Endodermal cell (in vitro differentiated cells): ENCODE data around the gene CARS2. TPM values are rescaled to one million over a fixed set of nuclear protein-coding genes. Genes with fewer than 3 reads are reported as not detected.

ENCODE experiments used
- DNase-seq: peaks from one replicate; pipeline ENCODE4 v3.0.0-alpha.2; 2017
- H3K27ac ChIP-seq: 2 replicates; pipeline ENCODE4 v1.5.1; 2013; ENCODE audit warnings: mild to moderate bottlenecking, low read depth, low read length, moderate library complexity
- H3K27me3 ChIP-seq: 2 replicates; pipeline ENCODE4 v1.6.1; 2013; ENCODE audit warnings: mild to moderate bottlenecking, low read length, moderate library complexity; ENCODE audit not compliant: insufficient read depth, control insufficient read depth, poor library complexity, severe bottlenecking
- H3K36me3 ChIP-seq: 2 replicates; pipeline ENCODE4 v1.7.0; 2013; ENCODE audit warnings: mild to moderate bottlenecking, low read length, moderate library complexity; ENCODE audit not compliant: control insufficient read depth, insufficient read depth
- H3K4me1 ChIP-seq: one replicate; pipeline ENCODE4 v1.7.0; 2013; ENCODE audit warnings: low read length; ENCODE audit not compliant: control insufficient read depth, insufficient read depth
- H3K4me3 ChIP-seq: 2 replicates; pipeline ENCODE4 v1.5.1; 2013; ENCODE audit warnings: mild to moderate bottlenecking, low read length, moderate library complexity
- H3K9ac ChIP-seq: 2 replicates; pipeline ENCODE4 v1.6.1; 2013; ENCODE audit warnings: mild to moderate bottlenecking, low read length, moderate library complexity; ENCODE audit not compliant: poor library complexity, severe bottlenecking; ENCODE audit errors: extremely low read depth
- H3K9me3 ChIP-seq: 2 replicates; pipeline ENCODE4 v1.6.1; 2013; ENCODE audit warnings: mild to moderate bottlenecking, low read length, moderate library complexity; ENCODE audit not compliant: control insufficient read depth
- H3K27ac Mint-ChIP-seq: 2 replicates; pipeline ENCODE4 v1.8.0; 2020; ENCODE audit warnings: mixed read lengths
- H3K27me3 Mint-ChIP-seq: 2 replicates; pipeline ENCODE4 v1.8.0; 2021; ENCODE audit warnings: mild to moderate bottlenecking, mixed read lengths; ENCODE audit not compliant: insufficient read depth
- H3K36me3 Mint-ChIP-seq: 2 replicates; pipeline ENCODE4 v1.8.0; 2020; ENCODE audit warnings: low read depth, mixed read lengths
- H3K4me1 Mint-ChIP-seq: 2 replicates; pipeline ENCODE4 v1.8.0; 2020; ENCODE audit warnings: mixed read lengths
- H3K4me3 Mint-ChIP-seq: 2 replicates; pipeline ENCODE4 v1.8.0; 2020; ENCODE audit warnings: mild to moderate bottlenecking, moderate library complexity, mixed read lengths
- H3K9me3 Mint-ChIP-seq: 2 replicates; pipeline ENCODE4 v1.8.0; 2020; ENCODE audit warnings: mild to moderate bottlenecking, mixed read lengths
- CTCF ChIP-seq: fragments of 200-600 bp; sonication (generic); conservative IDR thresholded peaks from 2 replicates; pipeline ENCODE4 v1.5.0; 2021; ENCODE audit warnings: antibody characterized with exemption, mild to moderate bottlenecking
- WGBS, 2 experiments: methylation state at CpG; one replicate each; pipeline versions ENCODE4 v1.1.5 to v1.1.7; 2013; ENCODE audit warnings: missing lambda C conversion rate in 2 of 2, mixed read lengths in 1 of 2; ENCODE audit not compliant: insufficient coverage in 1 of 2, insufficient read length in 1 of 2; 5-methylcytosine and 5-hydroxymethylcytosine counted together
- total RNA-seq, 2 donors: library from RNA; stranded (reverse); fragmentation: NEBNext Ultra II Directional in 1 of 2; extraction: Animal tissue kit (Norgen Biotek cat#: 25700) in 1 of 2; gene quantifications; 2 replicates in 1 of 2; 3 replicates in 1 of 2; pipeline ENCODE4 v1.2.1, GENCODE V29; 2021

Gene CARS2
- total RNA-seq, 2 donors from 2014 or later, result 53.0 to 53.2 TPM

- Mint-ChIP-seq H3K9me3 (no peaks in the 10 kb centered on the region), H3K36me3 (peaks cover 14% of the 10 kb centered on the region), H3K4me3 (no peak overlapping the region), H3K27me3 (no peaks in the 10 kb centered on the region), H3K27ac (peak overlapping the region; percentile 61), H3K4me1 (peaks cover 11% of the 10 kb centered on the region)
- H3K27me3 ChIP-seq, result no peaks in the 10 kb centered on the region
- H3K9me3 ChIP-seq, result no peaks in the 10 kb centered on the region
- DNase-seq, result peak; percentile 53
- H3K4me3 ChIP-seq, result no peak overlapping the region
- peaks cover 8% of the 10 kb centered on the region for H3K36me3 ChIP-seq
- WGBS, 2 experiments, result 89 to 90% methylated on average over 32 to 35 of the region's 35 CpGs
- H3K27ac ChIP-seq, result no peak overlapping the region
- no peaks in the 10 kb centered on the region for H3K4me1 ChIP-seq
- no peak overlapping the region for H3K9ac ChIP-seq
- no peak for TF ChIP-seq CTCF
Observed at GRCh38 chr13:110648848-110649421, 57.0 kb downstream of the CARS2 start.

GRCh38 chr13:110648146-110648819 lies 57.6 kb downstream of the CARS2 start:
- Histone ChIP-seq H3K4me3 (no peak overlapping the region), H3K9me3 (no peaks in the 10 kb centered on the region), H3K27ac (no peak overlapping the region), H3K36me3 (peaks cover 13% of the 10 kb centered on the region), H3K4me1 (no peaks in the 10 kb centered on the region), H3K27me3 (no peaks in the 10 kb centered on the region), H3K9ac (no peak overlapping the region)
- Mint-ChIP-seq H3K4me1 (peaks cover 5% of the 10 kb centered on the region), H3K27me3 (no peaks in the 10 kb centered on the region), H3K27ac (no peak overlapping the region), H3K9me3 (no peaks in the 10 kb centered on the region), H3K4me3 (no peak overlapping the region), H3K36me3 (peaks cover 19% of the 10 kb centered on the region)
- peak; percentile 38 for DNase-seq
- WGBS, 2 experiments, result 85 to 88% methylated on average over 16 of the region's 16 CpGs
- TF ChIP-seq CTCF, result no peak

GRCh38 chr13:110647365-110647737 lies 58.6 kb downstream of the CARS2 start:
- Mint-ChIP-seq H3K27ac (no peak overlapping the region), H3K4me1 (peaks cover 4% of the 10 kb centered on the region), H3K9me3 (no peaks in the 10 kb centered on the region), H3K4me3 (no peak overlapping the region), H3K36me3 (peaks cover 26% of the 10 kb centered on the region), H3K27me3 (no peaks in the 10 kb centered on the region)
- TF ChIP-seq CTCF, result no peak
- Histone ChIP-seq H3K9ac (no peak overlapping the region), H3K9me3 (no peaks in the 10 kb centered on the region), H3K36me3 (peaks cover 20% of the 10 kb centered on the region), H3K27me3 (no peaks in the 10 kb centered on the region), H3K4me1 (no peaks in the 10 kb centered on the region), H3K27ac (no peak overlapping the region), H3K4me3 (no peak overlapping the region)
- DNase-seq, result peak; percentile 45
- WGBS, 2 experiments, result 79 to 93% methylated on average over 7 to 10 of the region's 10 CpGs
